Gastrocnemius medialis (tissue), 4 donors: ENCODE measurements around the gene RETREG1. TPM values are rescaled to one million over a fixed set of nuclear protein-coding genes. Genes with fewer than 3 reads are reported as not detected.

ENCODE experiments used
- ATAC-seq, 2 donors: fragments of 150-250 bp; one replicate each; pipeline ENCODE4 v1.9.1; 2016
- DNase-seq, 2 donors: peaks; one replicate each; pipeline ENCODE4 v3.0.0-alpha.2; 2019
- H3K27ac ChIP-seq, 4 donors: fragments of 200-600 bp; sonication (generic); 1 replicate in 1 of 4; 2 replicates in 3 of 4; pipeline ENCODE4 v1.5.1; 2016 to 2018; ENCODE audit warnings: mild to moderate bottlenecking in 2 of 4, moderate library complexity in 1 of 4
- H3K27me3 ChIP-seq, 3 donors: fragments of 200-600 bp; sonication (generic) in 2 of 3; 1 replicate in 1 of 3; 2 replicates in 2 of 3; pipeline versions ENCODE4 v1.5.1 to v1.6.0; 2016 to 2019; ENCODE audit warnings: mild to moderate bottlenecking in 1 of 3, moderate library complexity in 1 of 3
- H3K36me3 ChIP-seq, 2 donors: fragments of 200-600 bp; sonication (generic) in 1 of 2; one replicate each; pipeline ENCODE4 v1.5.1; 2017 to 2018
- H3K4me1 ChIP-seq, 2 donors: fragments of 200-600 bp; sonication (generic) in 1 of 2; one replicate each; pipeline ENCODE4 v1.5.1; 2016 to 2017; ENCODE audit warnings: mild to moderate bottlenecking in 2 of 2
- H3K4me3 ChIP-seq, 4 donors: fragments of 200-600 bp; sonication (generic) in 3 of 4; 1 replicate in 1 of 4; 2 replicates in 3 of 4; pipeline ENCODE4 v1.5.1; 2016 to 2019; ENCODE audit warnings: mild to moderate bottlenecking in 2 of 4
- H3K9me3 ChIP-seq, 3 donors: fragments of 200-600 bp; sonication (generic) in 2 of 3; 1 replicate in 1 of 3; 2 replicates in 2 of 3; pipeline ENCODE4 v1.5.1; 2016 to 2019
- POLR2A ChIP-seq, 2 donors: fragments of 450-650 bp; IDR thresholded peaks; one replicate each; pipeline ENCODE4 v1.6.1; 2017; ENCODE audit warnings: antibody characterized with exemption in 2 of 2, mild to moderate bottlenecking in 2 of 2, moderate library complexity in 2 of 2
- in situ Hi-C, 4 donors: fragments of 200-750 bp; cut with MboI; loops; one replicate each; pipeline versions ENCODE4 v1.15.0 to v1.8.0; 2017; ENCODE audit warnings: low sequenced_read_pairs in 4 of 4
- intact Hi-C: fragments of 100-400 bp; cut with DNase I; formaldehyde crosslinking; loops from one replicate; pipeline ENCODE4 v1.15.1; 2023; ENCODE audit warnings: low total_unique reads
- total RNA-seq, 4 donors: library from RNA; depleted of rRNA; stranded (reverse); fragments of >200 nt; gene quantifications; one replicate each; pipeline versions ENCODE4 v1.1.0 to v1.2.3, GENCODE V29; 2016
- TF ChIP-seq, protein P1 (sequence below), 5 experiments: fragments of 450-650 bp in 3 of 5; fragments of 200-600 bp in 2 of 5; sonication (generic) in 2 of 5; IDR thresholded peaks in 4 of 5; conservative IDR thresholded peaks in 1 of 5; 1 replicate in 4 of 5; 2 replicates in 1 of 5; pipeline ENCODE4 v1.5.1; 2016 to 2019; ENCODE audit warnings: antibody characterized with exemption in 5 of 5, mild to moderate bottlenecking in 3 of 5, moderate library complexity in 3 of 5

Gene RETREG1
- total RNA-seq, 4 donors from 2014 or later = 94.2 to 380 (median 305) TPM

DNA sequence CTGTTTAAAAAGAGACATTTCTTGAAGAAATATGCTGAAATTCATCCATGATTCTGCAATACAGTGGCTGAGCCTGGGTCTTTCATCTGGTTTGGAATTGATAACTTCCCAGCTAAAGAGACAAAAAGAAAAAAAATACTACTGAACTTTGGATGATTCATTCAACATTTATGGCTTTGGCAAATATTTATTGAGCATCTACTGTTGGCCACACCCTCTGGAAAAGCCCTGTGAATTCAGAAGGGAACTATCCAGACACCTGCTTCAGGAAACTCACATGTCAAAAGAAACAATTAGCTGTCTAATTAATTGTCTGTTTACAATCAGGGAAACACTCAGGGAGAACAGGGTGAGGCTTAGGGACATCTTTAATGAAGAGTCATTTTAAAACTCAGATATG lies 133.4 kb downstream of the RETREG1 start:
- in situ Hi-C loops (loop anchor here in 2 of 4 donors (10.0 to 25.0 kb wide), 2 partner anchors 71 to 304 kb away; no protein-coding TSS in a partner anchor), intact Hi-C loops (no loop called here)
- peaks cover 48 to 70% of the 10 kb centered on the region in 2 donors for H3K4me1 ChIP-seq

DNA sequence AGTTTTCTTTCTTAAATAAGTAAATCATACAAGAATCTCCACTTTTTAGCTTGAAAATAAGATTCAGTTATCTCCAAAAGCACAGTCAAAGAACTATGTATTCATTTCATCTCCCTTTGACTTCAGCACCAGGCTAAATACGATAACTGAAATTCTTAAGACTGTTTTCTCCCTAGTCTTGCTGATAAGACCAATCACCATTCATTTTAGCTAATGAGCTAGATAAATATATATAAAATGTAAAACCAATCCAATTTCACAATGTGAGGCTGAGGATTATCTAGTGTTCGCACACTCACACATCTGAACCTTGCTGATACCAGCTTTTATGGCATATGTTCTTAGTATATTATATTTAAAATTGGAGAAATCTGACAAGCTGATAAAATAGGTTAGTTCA lies 133.9 kb downstream of the RETREG1 start:
- no peaks in the 10 kb centered on the region for H3K27me3 ChIP-seq
- no peaks in the 10 kb centered on the region for H3K9me3 ChIP-seq
- in situ Hi-C loops = loop anchor here in 2 of 4 donors (10.0 to 25.0 kb wide), 2 partner anchors 72 to 304 kb away; no protein-coding TSS in a partner anchor
- peaks cover 0 to 55% of the 10 kb centered on the region in 2 donors for H3K36me3 ChIP-seq
- DNase-seq (no peak), ATAC-seq (no peak)
- intact Hi-C loops = no loop called here
- TF ChIP-seq POLR2A (IDR thresholded peaks at IDR 0.05) = no peak
- TF ChIP-seq, protein P1, sequence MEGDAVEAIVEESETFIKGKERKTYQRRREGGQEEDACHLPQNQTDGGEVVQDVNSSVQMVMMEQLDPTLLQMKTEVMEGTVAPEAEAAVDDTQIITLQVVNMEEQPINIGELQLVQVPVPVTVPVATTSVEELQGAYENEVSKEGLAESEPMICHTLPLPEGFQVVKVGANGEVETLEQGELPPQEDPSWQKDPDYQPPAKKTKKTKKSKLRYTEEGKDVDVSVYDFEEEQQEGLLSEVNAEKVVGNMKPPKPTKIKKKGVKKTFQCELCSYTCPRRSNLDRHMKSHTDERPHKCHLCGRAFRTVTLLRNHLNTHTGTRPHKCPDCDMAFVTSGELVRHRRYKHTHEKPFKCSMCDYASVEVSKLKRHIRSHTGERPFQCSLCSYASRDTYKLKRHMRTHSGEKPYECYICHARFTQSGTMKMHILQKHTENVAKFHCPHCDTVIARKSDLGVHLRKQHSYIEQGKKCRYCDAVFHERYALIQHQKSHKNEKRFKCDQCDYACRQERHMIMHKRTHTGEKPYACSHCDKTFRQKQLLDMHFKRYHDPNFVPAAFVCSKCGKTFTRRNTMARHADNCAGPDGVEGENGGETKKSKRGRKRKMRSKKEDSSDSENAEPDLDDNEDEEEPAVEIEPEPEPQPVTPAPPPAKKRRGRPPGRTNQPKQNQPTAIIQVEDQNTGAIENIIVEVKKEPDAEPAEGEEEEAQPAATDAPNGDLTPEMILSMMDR (IDR thresholded peaks at IDR 0.05 in 4 of 5, conservative IDR thresholded peaks at IDR 0.05 in 1 of 5) = no peak
- no peak overlapping the region for H3K4me3 ChIP-seq
- H3K4me1 ChIP-seq = peaks cover 43 to 66% of the 10 kb centered on the region in 2 donors
- peak overlapping the region; percentile 13 to 97 (median 92) for H3K27ac ChIP-seq

More for the DNA sequence above, 133.4 kb downstream of the RETREG1 start:
- Histone ChIP-seq H3K36me3 (peaks cover 0 to 51% of the 10 kb centered on the region in 2 donors), H3K27me3 (no peaks in the 10 kb centered on the region), H3K27ac (peak overlapping the region; percentile 13 to 97 (median 92)), H3K9me3 (no peaks in the 10 kb centered on the region), H3K4me3 (no peak overlapping the region)
- ATAC-seq = no peak
- TF ChIP-seq POLR2A (IDR thresholded peaks at IDR 0.05) = no peak
- TF ChIP-seq, protein P1 (IDR thresholded peaks at IDR 0.05 in 4 of 5, conservative IDR thresholded peaks at IDR 0.05 in 1 of 5) = no peak
- DNase-seq = no peak

DNA sequence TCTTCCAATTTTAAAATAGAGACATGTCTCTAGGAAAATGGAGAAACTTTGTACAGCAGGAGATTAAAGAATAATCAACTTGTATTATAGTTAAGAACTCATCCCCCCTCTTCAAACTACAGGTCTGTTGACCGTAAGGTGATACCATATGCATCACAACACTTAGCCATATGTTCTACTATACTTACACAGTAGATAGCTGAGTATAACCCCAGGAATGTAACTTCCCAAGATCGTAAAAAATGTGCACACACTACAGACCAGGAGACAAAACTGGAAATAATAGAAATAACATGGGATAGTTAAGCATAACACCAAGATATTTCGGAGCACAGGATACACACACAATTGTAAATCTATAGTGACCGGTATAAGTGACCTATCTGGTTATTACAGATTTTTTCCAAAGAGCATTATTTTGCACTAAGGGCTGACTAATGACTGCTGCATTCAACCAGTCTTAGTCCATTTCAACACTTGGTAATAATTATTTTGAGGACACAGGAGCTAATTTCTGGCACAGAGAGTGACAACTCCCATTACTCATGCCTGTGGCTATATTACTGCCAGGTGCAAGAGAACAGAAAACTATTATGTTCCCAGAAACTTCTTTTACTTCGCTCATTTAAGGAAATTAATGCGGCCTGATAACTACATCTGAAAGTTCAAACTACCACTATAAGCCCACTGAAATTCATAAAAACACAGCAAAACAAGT lies 135.8 kb downstream of the RETREG1 start:
- intact Hi-C loops = no loop called here
- Histone ChIP-seq H3K4me3 (no peak overlapping the region), H3K27ac (peak overlapping the region; percentile 56 to 97 (median 92)), H3K27me3 (no peaks in the 10 kb centered on the region), H3K9me3 (no peaks in the 10 kb centered on the region), H3K36me3 (peaks cover 0 to 68% of the 10 kb centered on the region in 2 donors), H3K4me1 (peaks cover 24 to 50% of the 10 kb centered on the region in 2 donors)
- no peak for ATAC-seq
- DNase-seq = no peak
- in situ Hi-C loops = loop anchor here in 2 of 4 donors (10.0 to 25.0 kb wide), 2 partner anchors 74 to 306 kb away; no protein-coding TSS in a partner anchor
- TF ChIP-seq POLR2A (IDR thresholded peaks at IDR 0.05) = no peak
- TF ChIP-seq, protein P1 (IDR thresholded peaks at IDR 0.05 in 4 of 5, conservative IDR thresholded peaks at IDR 0.05 in 1 of 5) = no peak

DNA sequence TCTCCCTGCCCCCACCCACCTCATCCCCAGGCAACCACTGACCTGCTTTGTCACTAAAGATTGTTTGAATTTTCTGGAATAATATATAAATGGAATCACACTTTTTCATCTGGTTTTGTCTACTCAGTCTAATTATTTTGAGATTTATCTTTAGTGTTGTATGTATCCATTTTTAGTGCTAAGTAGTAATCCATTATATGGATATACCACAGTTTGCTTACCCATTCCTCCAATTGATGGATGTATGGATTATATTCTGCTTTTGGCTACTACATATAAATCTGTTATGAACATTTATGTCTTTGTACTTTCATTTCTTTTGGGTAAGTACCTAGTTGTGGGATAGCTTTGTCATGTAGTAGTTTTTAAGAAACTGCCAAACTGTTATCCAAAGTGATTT lies 136.7 kb downstream of the RETREG1 start:
- no peaks in the 10 kb centered on the region for H3K27me3 ChIP-seq
- peak overlapping the region in 3 of 4 donors; percentile 90 to 97 (median 94) for H3K27ac ChIP-seq
- H3K4me1 ChIP-seq = peaks cover 16 to 42% of the 10 kb centered on the region in 2 donors
- ATAC-seq = no peak
- intact Hi-C loops (no loop called here), in situ Hi-C loops (loop anchor here in 2 of 4 donors (10.0 to 25.0 kb wide), 2 partner anchors 75 to 307 kb away; no protein-coding TSS in a partner anchor)
- DNase-seq = no peak
- no peaks in the 10 kb centered on the region for H3K9me3 ChIP-seq
- no peak overlapping the region for H3K4me3 ChIP-seq
- H3K36me3 ChIP-seq = peaks cover 0 to 75% of the 10 kb centered on the region in 2 donors
- TF ChIP-seq, protein P1 (IDR thresholded peaks at IDR 0.05 in 4 of 5, conservative IDR thresholded peaks at IDR 0.05 in 1 of 5) = no peak
- TF ChIP-seq POLR2A (IDR thresholded peaks at IDR 0.05) = no peak
